ENCODE data around the gene ZNF219. TPM values are rescaled to one million over a fixed set of nuclear protein-coding genes. Genes with fewer than 3 reads are reported as not detected.

Gene ZNF219
- total and polyA plus RNA-seq, 8 donors: 13.5 to 23.6 (median 17.0) TPM

DNA sequence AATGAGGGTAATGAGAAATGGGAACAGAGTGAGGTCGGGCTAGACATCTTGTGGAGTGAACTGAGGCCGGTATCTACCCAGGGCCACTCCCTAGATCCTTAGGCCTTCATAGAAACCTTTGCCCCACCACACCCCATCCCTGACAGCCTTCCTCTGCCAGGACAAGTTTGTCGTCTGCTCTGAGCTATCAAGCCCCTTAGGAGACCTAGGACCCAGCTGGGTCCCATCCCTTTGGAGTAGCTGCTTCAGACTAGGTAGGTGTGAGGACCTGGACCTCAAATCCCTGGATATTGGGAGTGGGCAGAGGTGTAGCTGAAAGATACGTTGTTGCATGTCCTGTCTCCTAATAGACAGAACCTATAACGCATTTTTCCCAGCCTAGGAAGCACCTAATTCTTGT is 2.5 kb upstream of the ZNF219 start, which contains the start of gene TMEM253:
Gene TMEM253, plus strand, starts transcription at position 136 of the 400 bp plus-strand sequence. CDS start 278 bp downstream, outside the sequence.
- ATAC-seq (no peak), FAIRE-seq (no peak), DNase-seq (no peak)
- H3K4me3 ChIP-seq: no peak within 1 kb of the TSS
- H3K27me3 ChIP-seq: no peaks in the 10 kb centered on the region
- H3K9me3 ChIP-seq: no peaks in the 10 kb centered on the region
- H3K4me1 ChIP-seq: peaks cover 9 to 29% (median 20%) of the 10 kb centered on the region in 3 donors
- intact Hi-C loops (cut with DNase I): loop anchor here in 1 of 3 donors (5.0 kb wide), 1 partner anchor 34 kb away; no protein-coding TSS in a partner anchor
- H3K36me3 ChIP-seq: no peaks in the 10 kb centered on the region
- TF ChIP-seq, protein P1, sequence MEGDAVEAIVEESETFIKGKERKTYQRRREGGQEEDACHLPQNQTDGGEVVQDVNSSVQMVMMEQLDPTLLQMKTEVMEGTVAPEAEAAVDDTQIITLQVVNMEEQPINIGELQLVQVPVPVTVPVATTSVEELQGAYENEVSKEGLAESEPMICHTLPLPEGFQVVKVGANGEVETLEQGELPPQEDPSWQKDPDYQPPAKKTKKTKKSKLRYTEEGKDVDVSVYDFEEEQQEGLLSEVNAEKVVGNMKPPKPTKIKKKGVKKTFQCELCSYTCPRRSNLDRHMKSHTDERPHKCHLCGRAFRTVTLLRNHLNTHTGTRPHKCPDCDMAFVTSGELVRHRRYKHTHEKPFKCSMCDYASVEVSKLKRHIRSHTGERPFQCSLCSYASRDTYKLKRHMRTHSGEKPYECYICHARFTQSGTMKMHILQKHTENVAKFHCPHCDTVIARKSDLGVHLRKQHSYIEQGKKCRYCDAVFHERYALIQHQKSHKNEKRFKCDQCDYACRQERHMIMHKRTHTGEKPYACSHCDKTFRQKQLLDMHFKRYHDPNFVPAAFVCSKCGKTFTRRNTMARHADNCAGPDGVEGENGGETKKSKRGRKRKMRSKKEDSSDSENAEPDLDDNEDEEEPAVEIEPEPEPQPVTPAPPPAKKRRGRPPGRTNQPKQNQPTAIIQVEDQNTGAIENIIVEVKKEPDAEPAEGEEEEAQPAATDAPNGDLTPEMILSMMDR (IDR thresholded peaks at IDR 0.05): no peak
- WGBS, 2 donors: 80 to 81% methylated on average over 5 of the region's 5 CpGs
- peak within 1 kb of the TSS in 1 of 4 donors; percentile 80 for H3K27ac ChIP-seq

GRCh38 chr14:21099596-21099985 is 1.1 kb upstream of the ZNF219 start:
- 49 to 50% methylated on average over 5 of the region's 5 CpGs for WGBS, 2 donors
- DNase-seq: no peak
- no peaks in the 10 kb centered on the region for H3K36me3 ChIP-seq
- peak overlapping the region in 2 of 4 donors; percentile 80 to 86 for H3K27ac ChIP-seq
- ATAC-seq: no peak
- TF ChIP-seq, protein P1 (IDR thresholded peaks at IDR 0.05): no peak
- peak overlapping the region in 1 of 4 donors; percentile 53 for H3K4me3 ChIP-seq
- H3K9me3 ChIP-seq: no peaks in the 10 kb centered on the region
- FAIRE-seq: no peak
- H3K4me1 ChIP-seq: peaks cover under 1 to 17% (median 9%) of the 10 kb centered on the region in 3 donors
- intact Hi-C loops (cut with DNase I): no loop called here
- H3K27me3 ChIP-seq: no peaks in the 10 kb centered on the region

DNA sequence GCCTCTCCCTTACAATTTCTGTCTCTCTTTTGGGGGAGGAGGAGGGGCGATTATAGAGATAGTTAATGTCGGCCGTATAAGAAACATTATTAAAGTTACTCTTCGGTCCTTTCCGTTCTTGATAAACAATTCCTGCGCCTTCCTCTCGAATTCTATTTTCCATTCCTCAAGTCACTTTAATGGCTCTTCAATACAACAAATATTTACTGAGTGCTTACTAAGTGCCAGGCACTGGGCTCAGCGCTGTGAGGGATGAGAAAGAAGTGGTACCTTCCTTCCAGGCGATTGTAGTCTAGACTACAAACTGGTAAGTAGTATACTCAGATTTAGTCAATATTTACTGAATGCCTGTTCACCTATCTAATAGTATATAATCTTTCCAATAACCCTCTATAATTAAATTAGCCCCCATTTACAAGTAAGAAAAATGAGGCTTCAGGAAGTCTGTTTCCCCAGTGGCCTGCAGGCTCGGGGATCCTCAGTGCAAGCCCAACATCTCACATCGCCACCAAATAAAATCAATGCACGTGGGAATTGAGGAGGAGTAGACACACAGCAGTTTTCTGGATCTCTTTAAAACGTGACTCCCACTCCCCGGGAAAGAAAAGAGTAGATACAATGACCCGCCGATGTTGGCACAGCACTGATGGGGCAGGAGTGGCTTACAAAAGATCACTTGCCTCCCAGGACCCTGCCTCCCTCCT is 589 bp upstream of the ZNF219 start:
- intact Hi-C loops (cut with DNase I): no loop called here
- 2 to 3% methylated on average over 16 of the region's 16 CpGs for WGBS, 2 donors

GRCh38 chr14:21097636-21098075 is 799 bp downstream of the ZNF219 start:
- WGBS, 2 donors: 0 to 5% methylated on average over 7 to 19 of the region's 19 CpGs
- DNase-seq: peak in 3 of 6 donors; percentile 36 to 67 (median 56)
- Histone ChIP-seq H3K27ac (peak overlapping the region; percentile 61 to 84 (median 79)), H3K9me3 (no peaks in the 10 kb centered on the region), H3K36me3 (peaks cover 0 to 4% (median 0%) of the 10 kb centered on the region in 3 donors), H3K27me3 (no peaks in the 10 kb centered on the region), H3K4me3 (peak overlapping the region in 3 of 4 donors; percentile 23 to 59 (median 53)), H3K4me1 (peaks cover 0 to 12% (median 11%) of the 10 kb centered on the region in 3 donors)
- intact Hi-C loops (cut with DNase I): no loop called here
- TF ChIP-seq, protein P1 (IDR thresholded peaks at IDR 0.05): no peak
- ATAC-seq: peak; percentile 22 to 50 (median 30)
- no peak for FAIRE-seq

More for the DNA sequence above, 589 bp upstream of the ZNF219 start:
- TF ChIP-seq, protein P1 (IDR thresholded peaks at IDR 0.05): no peak
- H3K27me3 ChIP-seq: no peaks in the 10 kb centered on the region
- FAIRE-seq (no peak), DNase-seq (no peak), ATAC-seq (no peak)
- H3K4me3 ChIP-seq: peak overlapping the region; percentile 33 to 59 (median 44)
- H3K27ac ChIP-seq: peak overlapping the region; percentile 46 to 86 (median 70)
- no peaks in the 10 kb centered on the region for H3K9me3 ChIP-seq
- H3K36me3 ChIP-seq: no peaks in the 10 kb centered on the region
- H3K4me1 ChIP-seq: peaks cover 0 to 16% (median 8%) of the 10 kb centered on the region in 3 donors
